T-helper 2 cell treated with Interferon-gamma antibody and Interleukin-4, amounts not matched to agents 5 μg/mL and 100 μg/mL, for 36 hours (primary cell): ENCODE results near the gene MGAT5.

Source experiments
- DNase-seq: peaks from one replicate; pipeline ENCODE4 v3.0.0; 2021; ENCODE audit warnings: low spot score
- H3K27ac Mint-ChIP-seq: one replicate; pipeline ENCODE4 v1.8.0; 2021; ENCODE audit warnings: mild to moderate bottlenecking, mixed read lengths
- H3K27me3 Mint-ChIP-seq: one replicate; pipeline ENCODE4 v1.8.0; 2021; ENCODE audit warnings: low read depth, mixed read lengths
- H3K36me3 Mint-ChIP-seq: one replicate; pipeline ENCODE4 v1.8.0; 2021; ENCODE audit warnings: low read depth, mixed read lengths
- H3K4me1 Mint-ChIP-seq: one replicate; pipeline ENCODE4 v1.8.0; 2021; ENCODE audit warnings: low read depth, mixed read lengths
- H3K4me3 Mint-ChIP-seq: one replicate; pipeline ENCODE4 v1.8.0; 2022; ENCODE audit warnings: mild to moderate bottlenecking, moderate library complexity, mixed read lengths
- H3K9me3 Mint-ChIP-seq: one replicate; pipeline ENCODE4 v1.8.0; 2021; ENCODE audit warnings: mixed read lengths

The MGAT5 gene

DNA sequence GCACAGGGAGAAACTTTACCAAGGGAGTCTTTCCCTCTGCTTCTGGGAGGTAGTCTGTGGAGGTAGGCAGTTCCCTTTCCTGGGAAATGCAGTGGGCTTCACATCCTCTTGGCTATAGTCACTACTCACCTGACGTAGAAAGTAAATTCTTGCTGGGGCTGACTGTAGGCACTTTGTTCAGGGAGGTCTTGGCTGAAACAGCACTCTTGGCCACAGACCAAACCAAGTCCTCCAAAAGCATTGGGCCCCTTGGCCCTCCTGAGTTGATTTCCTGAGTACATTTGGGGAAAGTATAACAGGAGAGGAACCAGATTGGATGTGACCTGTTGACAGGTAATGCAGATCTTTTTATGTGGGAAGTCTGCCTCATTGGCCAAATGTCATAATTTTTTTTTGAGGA lies 108.9 kb downstream of the MGAT5 start:
- H3K27ac Mint-ChIP-seq = no peak overlapping the region
- H3K36me3 Mint-ChIP-seq = no peaks in the 10 kb centered on the region
- no peak for DNase-seq

DNA sequence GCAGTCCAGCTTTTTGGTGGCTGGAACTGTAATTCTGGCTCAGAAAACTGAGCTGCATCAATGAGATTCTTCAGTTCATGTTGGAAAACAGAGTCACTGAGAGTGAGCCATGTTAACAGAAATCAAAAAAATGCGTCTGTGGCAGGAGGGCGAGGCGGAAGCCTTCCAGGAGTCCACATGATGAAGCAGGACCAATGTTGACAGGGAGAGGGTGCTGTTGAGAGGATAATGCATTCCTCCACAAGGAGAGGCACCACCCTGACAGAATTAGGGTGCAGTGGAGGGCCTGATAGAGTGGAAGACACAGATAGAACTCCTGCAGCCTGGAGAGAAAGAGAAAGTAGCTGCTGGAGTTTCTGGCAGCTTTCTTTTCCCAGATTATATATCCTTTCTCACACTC lies 111.5 kb downstream of the MGAT5 start:
- Mint-ChIP-seq H3K36me3 (no peaks in the 10 kb centered on the region), H3K27me3 (peaks cover 2% of the 10 kb centered on the region), H3K27ac (no peak overlapping the region), H3K4me3 (no peak overlapping the region), H3K9me3 (no peaks in the 10 kb centered on the region), H3K4me1 (peaks cover 7% of the 10 kb centered on the region)
- no peak for DNase-seq

More for the DNA sequence above, 108.9 kb downstream of the MGAT5 start:
- no peaks in the 10 kb centered on the region for H3K9me3 Mint-ChIP-seq
- no peak overlapping the region for H3K4me3 Mint-ChIP-seq
- peaks cover 2% of the 10 kb centered on the region for H3K4me1 Mint-ChIP-seq
- H3K27me3 Mint-ChIP-seq = peaks cover 2% of the 10 kb centered on the region

DNA sequence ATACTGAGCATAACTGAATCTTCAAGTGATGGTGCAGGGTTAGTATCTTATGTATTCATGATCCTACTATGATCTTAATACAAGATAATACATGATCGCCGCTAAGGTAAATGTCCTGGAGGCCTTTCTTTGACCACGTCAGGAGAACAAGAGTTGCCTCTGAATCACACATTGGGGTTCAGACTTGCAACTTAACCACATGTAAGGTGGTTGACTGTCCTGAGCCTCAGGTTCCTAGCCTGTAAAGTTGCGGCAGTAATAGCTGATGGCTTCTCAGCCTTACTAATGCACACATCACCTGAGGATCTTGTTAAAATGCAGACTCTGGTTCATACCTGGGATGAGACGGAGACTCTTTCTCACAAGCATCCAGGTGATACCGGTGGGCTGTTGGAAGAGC lies 112.5 kb downstream of the MGAT5 start:
- H3K36me3 Mint-ChIP-seq = no peaks in the 10 kb centered on the region
- DNase-seq = no peak
- H3K9me3 Mint-ChIP-seq = no peaks in the 10 kb centered on the region
- H3K27ac Mint-ChIP-seq = no peak overlapping the region
- no peak overlapping the region for H3K4me3 Mint-ChIP-seq
- peaks cover 7% of the 10 kb centered on the region for H3K4me1 Mint-ChIP-seq
- peaks cover 2% of the 10 kb centered on the region for H3K27me3 Mint-ChIP-seq

DNA sequence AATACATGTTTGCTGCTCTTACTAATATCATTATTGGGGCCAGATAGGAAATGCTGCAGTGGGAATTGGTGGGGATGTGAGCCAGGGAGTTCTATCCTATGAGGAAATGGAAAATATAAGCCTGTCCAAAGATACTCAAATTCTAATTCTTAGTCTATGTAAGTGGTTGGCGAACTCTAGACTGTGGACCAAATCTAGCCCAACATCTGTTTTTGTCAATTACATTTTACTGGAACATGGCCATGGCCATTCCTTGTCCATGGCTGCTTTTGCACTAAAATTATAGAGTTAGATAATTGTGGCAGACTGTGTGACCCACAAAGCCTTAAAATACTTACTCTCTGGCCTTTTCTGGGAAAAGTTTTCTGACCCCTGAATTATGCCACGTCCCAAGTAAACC lies 113.3 kb downstream of the MGAT5 start:
- DNase-seq = no peak
- Mint-ChIP-seq H3K9me3 (no peaks in the 10 kb centered on the region), H3K36me3 (no peaks in the 10 kb centered on the region), H3K4me3 (no peak overlapping the region), H3K27me3 (peaks cover 2% of the 10 kb centered on the region), H3K27ac (no peak overlapping the region), H3K4me1 (peaks cover 7% of the 10 kb centered on the region)

DNA sequence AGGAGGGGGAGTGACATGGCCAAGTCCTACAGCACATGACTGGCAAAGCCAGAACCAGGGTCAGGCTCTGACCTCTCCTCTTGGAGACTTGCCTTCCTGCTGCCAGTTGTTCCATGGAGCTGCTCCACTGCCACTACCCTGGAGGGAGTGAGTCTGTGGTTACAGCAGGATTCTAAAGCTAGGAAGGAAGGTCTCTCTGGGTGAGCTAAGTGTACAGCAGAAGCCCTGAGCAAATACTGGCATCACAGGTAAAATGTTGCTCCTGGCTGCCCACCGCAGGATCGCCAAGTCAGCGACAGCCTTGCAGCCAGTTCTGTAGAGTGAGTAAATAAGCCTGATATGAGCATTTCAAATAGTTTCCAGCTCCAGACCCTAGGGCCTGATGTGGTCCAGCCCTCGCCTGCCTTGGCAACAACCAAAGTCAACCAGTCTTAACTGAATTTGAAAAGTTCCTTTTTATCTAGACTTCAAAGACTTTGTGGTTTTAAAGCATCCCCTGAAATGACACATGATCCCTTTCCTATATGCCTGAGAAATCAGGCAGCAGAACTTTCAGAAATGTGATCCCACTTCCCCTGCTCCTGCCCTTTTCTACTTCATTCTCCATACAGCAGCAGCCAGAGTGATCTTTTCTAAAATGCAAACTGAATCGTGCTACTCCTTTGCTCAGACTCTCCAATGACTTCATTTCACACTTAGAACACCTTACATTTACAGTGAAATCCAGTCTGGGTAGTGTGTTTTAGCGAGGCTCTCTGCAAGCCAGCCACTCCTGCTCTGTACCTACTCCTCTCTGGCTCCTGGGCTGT lies 114.3 kb downstream of the MGAT5 start:
- Mint-ChIP-seq H3K27me3 (peaks cover 2% of the 10 kb centered on the region), H3K9me3 (no peaks in the 10 kb centered on the region), H3K27ac (no peak overlapping the region), H3K4me3 (no peak overlapping the region), H3K36me3 (no peaks in the 10 kb centered on the region), H3K4me1 (peaks cover 7% of the 10 kb centered on the region)
- DNase-seq = no peak

DNA sequence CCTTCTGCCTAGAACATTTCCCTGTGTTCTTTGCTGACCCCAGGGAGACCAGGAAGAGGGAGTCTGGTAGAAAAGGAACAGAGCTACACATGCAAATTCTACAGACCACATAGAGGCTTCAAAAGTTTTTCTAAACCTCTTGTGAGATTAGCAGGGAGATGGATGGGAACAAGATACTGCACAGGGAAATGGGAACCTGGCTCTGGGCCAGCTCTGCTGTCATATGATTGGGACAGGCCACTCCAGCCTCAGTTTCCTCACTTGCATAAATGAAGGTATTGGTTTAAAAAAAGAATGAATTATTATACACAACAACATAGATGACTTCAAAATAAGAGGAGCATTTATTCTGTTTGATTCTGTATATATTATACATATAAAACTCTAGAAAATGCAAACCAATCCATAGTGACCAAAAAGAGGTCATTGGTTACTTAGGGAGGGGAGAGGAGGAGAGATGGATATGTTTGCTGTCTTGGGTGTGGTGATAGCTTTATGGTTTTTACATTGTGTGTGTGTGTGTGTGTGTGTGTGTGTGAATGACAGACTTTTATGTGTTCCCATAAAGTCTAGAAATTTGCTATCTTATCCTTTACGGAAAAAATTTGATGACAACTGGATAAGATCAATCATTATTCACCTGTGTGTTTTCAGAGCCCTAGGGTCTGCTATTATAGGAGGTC lies 115.5 kb downstream of the MGAT5 start:
- Mint-ChIP-seq H3K9me3 (no peaks in the 10 kb centered on the region), H3K4me1 (peaks cover 7% of the 10 kb centered on the region), H3K27me3 (peaks cover 2% of the 10 kb centered on the region), H3K4me3 (no peak overlapping the region), H3K27ac (no peak overlapping the region), H3K36me3 (no peaks in the 10 kb centered on the region)
- DNase-seq = no peak

DNA sequence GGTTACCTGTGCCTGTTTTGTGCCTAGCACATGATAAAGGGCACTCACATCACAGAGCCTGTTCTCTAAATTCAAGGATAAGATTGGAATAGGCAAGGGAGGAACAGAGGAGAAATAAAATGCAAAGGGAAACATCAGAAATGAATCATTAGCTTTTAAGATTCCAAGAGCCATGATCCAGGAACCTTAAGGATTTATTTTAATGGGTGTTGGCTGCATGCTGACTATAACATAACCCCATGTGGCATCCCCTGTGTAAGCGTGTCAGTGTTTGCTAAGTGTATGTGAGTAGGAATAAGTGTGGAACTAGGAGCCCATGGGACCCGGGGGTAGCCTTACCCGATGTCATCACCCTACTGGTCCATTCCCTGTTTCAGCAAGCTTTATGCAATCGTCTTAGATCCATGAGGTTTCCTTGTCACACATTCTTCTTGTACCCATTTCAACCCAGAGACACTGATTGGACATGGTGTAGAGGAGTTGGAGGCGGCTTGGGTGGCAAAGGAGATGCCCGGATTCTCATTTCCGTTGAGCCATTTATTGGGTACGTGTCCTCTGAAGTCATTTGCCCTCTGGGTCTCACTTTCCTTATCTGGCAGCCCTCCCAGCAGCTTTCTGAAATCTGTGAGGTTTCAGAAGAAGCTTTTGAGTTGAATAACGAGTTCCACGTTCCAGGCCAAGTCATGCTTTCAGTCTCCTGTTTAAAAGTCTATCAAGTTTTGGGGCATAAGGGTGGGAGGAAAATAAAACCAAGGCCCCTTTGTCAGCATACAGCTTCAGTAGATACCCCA lies 117.0 kb downstream of the MGAT5 start:
- H3K27me3 Mint-ChIP-seq = no peaks in the 10 kb centered on the region
- no peak overlapping the region for H3K27ac Mint-ChIP-seq
- no peaks in the 10 kb centered on the region for H3K9me3 Mint-ChIP-seq
- DNase-seq = no peak
- H3K36me3 Mint-ChIP-seq = no peaks in the 10 kb centered on the region
- peaks cover 7% of the 10 kb centered on the region for H3K4me1 Mint-ChIP-seq
- no peak overlapping the region for H3K4me3 Mint-ChIP-seq

DNA sequence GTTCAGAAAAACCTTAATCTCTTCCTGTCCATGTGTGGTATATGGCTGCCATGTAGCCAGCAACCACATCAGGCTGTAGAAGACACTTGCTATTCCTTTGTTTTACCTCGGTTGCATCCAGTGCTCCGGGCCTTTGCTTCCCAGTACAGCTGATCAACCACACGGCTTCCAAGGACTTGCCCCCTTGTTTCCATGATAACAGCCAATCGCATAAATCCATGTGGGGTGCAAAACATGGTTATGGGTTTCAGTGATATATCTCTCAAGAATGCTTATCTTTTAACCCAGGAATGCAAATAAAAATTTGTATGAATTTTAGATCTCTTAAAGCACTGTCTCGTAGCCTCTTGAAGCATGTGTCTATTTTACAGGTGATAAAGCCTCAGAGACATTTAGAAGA lies 118.3 kb downstream of the MGAT5 start:
- Mint-ChIP-seq H3K36me3 (no peaks in the 10 kb centered on the region), H3K27ac (no peak overlapping the region), H3K9me3 (no peaks in the 10 kb centered on the region), H3K27me3 (no peaks in the 10 kb centered on the region), H3K4me1 (peaks cover 7% of the 10 kb centered on the region), H3K4me3 (no peak overlapping the region)
- no peak for DNase-seq

DNA sequence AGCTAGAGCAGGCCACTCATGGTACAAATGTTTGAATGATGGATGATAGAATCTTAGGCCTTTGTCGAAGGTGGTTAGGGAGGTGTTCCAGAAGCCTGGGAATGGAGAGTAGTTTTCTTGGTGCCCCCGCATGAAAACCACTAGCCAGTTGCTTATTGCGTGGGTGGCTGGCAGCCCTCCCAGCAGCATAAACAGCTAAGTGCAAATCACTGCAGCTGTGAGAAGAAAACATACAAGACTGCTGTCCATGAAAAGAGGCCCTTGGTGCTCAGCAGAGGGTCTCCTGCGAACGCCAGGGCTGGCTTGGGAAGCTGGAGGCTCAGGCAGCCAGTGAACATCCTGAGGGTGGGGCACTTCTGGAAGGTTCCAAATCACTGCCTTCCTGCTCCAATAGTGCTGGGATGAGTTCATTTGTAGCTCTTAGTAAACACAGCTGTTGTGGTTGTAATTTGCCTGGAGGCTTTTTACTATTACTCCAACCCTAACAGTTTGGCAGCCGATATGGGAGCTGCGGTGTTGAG lies 118.8 kb downstream of the MGAT5 start:
- Mint-ChIP-seq H3K36me3 (no peaks in the 10 kb centered on the region), H3K9me3 (no peaks in the 10 kb centered on the region), H3K27ac (no peak overlapping the region), H3K4me3 (no peak overlapping the region), H3K27me3 (no peaks in the 10 kb centered on the region), H3K4me1 (peaks cover 5% of the 10 kb centered on the region)
- DNase-seq = no peak

DNA sequence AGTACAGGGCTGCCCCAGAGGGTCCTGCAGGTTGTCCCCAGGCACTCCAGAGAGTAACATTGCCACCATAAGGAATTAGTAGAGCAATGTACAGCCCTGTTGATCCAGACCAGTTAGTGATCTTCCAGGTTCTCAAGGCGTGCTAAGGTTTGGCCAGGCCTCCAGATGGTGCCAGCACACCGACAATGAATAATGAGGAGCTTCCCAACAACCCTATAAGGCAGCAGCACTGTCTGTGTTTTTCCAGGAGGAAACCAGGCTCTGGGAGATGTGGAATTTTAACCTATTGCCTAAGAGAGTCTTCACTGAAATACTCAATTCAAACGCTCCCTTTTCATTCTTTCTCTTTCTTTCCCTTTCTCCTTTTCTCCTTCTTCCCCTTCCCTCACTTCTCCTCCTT lies 122.1 kb downstream of the MGAT5 start:
- H3K4me3 Mint-ChIP-seq = no peak overlapping the region
- no peak for DNase-seq
- H3K27ac Mint-ChIP-seq = no peak overlapping the region
- H3K9me3 Mint-ChIP-seq = no peaks in the 10 kb centered on the region
- H3K27me3 Mint-ChIP-seq = no peaks in the 10 kb centered on the region
- H3K36me3 Mint-ChIP-seq = no peaks in the 10 kb centered on the region
- H3K4me1 Mint-ChIP-seq = no peaks in the 10 kb centered on the region

DNA sequence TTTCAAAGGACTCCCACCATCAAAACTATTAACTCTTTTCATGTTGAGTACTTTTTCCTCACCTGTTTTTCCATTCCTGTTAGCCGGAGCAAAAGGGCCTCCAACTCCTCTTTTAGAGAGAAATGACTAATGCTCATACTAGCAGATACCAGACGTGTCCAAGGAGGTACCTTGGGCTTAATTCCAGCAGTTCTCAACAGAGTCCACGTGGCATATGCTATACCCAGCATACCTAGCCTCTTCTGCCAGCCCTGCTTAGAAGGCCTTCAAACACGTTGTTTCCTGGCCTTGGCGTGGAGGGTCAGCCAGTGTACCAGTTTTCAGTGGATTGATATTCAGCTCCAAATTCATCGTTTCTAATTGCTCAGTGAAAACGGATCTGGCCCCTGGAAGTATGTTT lies 123.9 kb downstream of the MGAT5 start:
- Mint-ChIP-seq H3K36me3 (no peaks in the 10 kb centered on the region), H3K27me3 (no peaks in the 10 kb centered on the region), H3K4me3 (no peak overlapping the region), H3K4me1 (no peaks in the 10 kb centered on the region), H3K27ac (no peak overlapping the region), H3K9me3 (no peaks in the 10 kb centered on the region)
- DNase-seq = no peak

DNA sequence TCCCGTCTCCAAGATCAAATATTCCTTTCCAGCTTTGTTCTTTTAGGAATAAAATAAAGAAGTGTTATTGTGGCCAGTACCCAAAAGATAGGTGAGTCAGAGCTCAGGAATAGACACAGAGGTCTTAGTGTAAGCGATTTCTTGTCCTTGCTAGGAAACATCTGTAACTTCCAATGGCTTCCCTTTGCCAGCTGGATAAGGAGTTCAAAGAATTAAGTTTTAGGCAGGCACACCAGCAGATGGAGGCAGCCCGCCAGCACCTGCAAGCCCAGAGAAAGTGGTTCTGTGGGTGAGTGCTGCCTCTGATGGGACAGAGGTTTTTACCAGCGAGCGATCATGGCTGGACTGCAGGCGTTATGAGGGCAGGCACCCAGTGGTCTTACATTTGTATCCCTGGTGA lies 125.4 kb downstream of the MGAT5 start:
- H3K36me3 Mint-ChIP-seq = no peaks in the 10 kb centered on the region

DNA sequence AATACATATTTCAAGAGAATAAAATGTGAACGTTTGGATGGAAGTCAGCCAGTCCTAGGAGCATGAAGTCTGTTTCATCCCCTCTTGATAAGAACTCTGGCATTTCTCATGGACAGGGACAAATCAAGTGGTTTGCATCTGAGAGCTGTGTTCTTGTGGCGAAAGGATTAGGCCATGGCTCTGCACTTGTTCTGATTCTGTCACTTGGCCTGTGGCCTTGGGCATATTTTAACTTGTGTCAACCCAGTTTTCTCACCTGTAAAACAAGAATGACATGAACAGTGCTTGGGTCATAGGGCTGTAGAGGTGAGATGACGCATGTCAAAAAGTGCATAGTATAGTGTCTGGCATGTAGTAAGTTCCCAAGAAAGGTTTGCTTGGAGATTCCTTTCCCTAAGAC lies 125.8 kb downstream of the MGAT5 start:
- H3K36me3 Mint-ChIP-seq = no peaks in the 10 kb centered on the region
- no peaks in the 10 kb centered on the region for H3K4me1 Mint-ChIP-seq
- DNase-seq = no peak
- H3K9me3 Mint-ChIP-seq = no peaks in the 10 kb centered on the region
- no peak overlapping the region for H3K27ac Mint-ChIP-seq
- no peaks in the 10 kb centered on the region for H3K27me3 Mint-ChIP-seq
- H3K4me3 Mint-ChIP-seq = no peak overlapping the region

More for the DNA sequence above, 125.4 kb downstream of the MGAT5 start:
- Mint-ChIP-seq H3K4me3 (no peak overlapping the region), H3K27me3 (no peaks in the 10 kb centered on the region), H3K27ac (no peak overlapping the region), H3K4me1 (no peaks in the 10 kb centered on the region), H3K9me3 (no peaks in the 10 kb centered on the region)
- DNase-seq = no peak

DNA sequence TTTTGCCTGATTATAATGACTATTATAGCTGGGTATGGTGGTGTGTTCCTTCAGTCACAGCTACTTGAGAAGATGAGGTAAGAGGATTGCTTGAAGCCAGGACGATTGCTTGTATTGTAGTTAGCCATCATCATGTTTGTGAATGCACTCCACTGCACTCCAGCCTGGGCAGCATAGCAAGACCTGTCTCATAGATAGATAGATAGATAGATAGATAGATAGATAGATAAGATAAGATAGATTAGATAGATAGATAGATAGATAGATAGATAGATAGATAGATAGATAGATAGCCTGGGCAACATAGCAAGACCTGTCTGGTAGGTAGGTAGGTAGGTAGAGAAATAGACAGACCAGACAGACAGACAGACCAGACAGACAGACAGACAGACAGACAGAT lies 127.3 kb downstream of the MGAT5 start:
- peaks cover 3% of the 10 kb centered on the region for H3K27me3 Mint-ChIP-seq
- no peaks in the 10 kb centered on the region for H3K4me1 Mint-ChIP-seq
- H3K27ac Mint-ChIP-seq = no peak overlapping the region
- no peaks in the 10 kb centered on the region for H3K9me3 Mint-ChIP-seq
- H3K36me3 Mint-ChIP-seq = no peaks in the 10 kb centered on the region
- no peak for DNase-seq
- no peak overlapping the region for H3K4me3 Mint-ChIP-seq
